GM19372 (cell line): ENCODE measurements around the gene SSBP1.
"Not testable (repeated sequence)": the region's sequence is repeated elsewhere in the genome, so short reads cannot be mapped to it uniquely, and the experiment has no call there.

Experiments used
- ATAC-seq: cut with Tn5 transposase; IDR thresholded peaks from one replicate; pipeline ENCODE4 v1.9.1; 2021; ENCODE audit warnings: mild to moderate bottlenecking, low read depth, moderate library complexity; ENCODE audit not compliant: unreplicated experiment

Gene SSBP1

GRCh38 chr7:141737836-141738591 is at the start of gene SSBP1:
Gene SSBP1 (plus strand): TSS chr7:141738358. CDS start chr7:141739167, 809 bp downstream.
- peak; percentile 80 for ATAC-seq

- ATAC-seq: not testable (repeated sequence)
Observed at GRCh38 chr7:141689072-141689825, 48.9 kb upstream of the SSBP1 start.

- ATAC-seq: no peak
Observed at GRCh38 chr7:141691540-141691939, 46.6 kb upstream of the SSBP1 start.

GRCh38 chr7:141691961-141692360 is 46.2 kb upstream of the SSBP1 start:
- ATAC-seq: no peak

GRCh38 chr7:141693082-141693481 is 45.1 kb upstream of the SSBP1 start:
- ATAC-seq: no peak

- ATAC-seq: no peak
Observed at GRCh38 chr7:141695803-141696289, 42.3 kb upstream of the SSBP1 start.

- no peak for ATAC-seq
Observed at GRCh38 chr7:141696348-141696747, 41.8 kb upstream of the SSBP1 start.

- no peak for ATAC-seq
Observed at GRCh38 chr7:141697211-141697871, 40.8 kb upstream of the SSBP1 start.

GRCh38 chr7:141698247-141699015 is 39.7 kb upstream of the SSBP1 start:
- ATAC-seq: no peak

- ATAC-seq: no peak
Observed at GRCh38 chr7:141699860-141700259, 38.3 kb upstream of the SSBP1 start.

GRCh38 chr7:141700296-141700847 is 37.8 kb upstream of the SSBP1 start:
- ATAC-seq: no peak

- no peak for ATAC-seq
Observed at GRCh38 chr7:141700848-141701371, 37.2 kb upstream of the SSBP1 start.

GRCh38 chr7:141701489-141702046 is 36.6 kb upstream of the SSBP1 start:
- ATAC-seq: peak; percentile 75

GRCh38 chr7:141702047-141702567 is 36.1 kb upstream of the SSBP1 start, which contains the start of gene DENND11:
Gene DENND11 (minus strand): TSS chr7:141702166. CDS start chr7:141702153, 13 bp downstream.
- peak; percentile 71 for ATAC-seq

- ATAC-seq: no peak
Observed at GRCh38 chr7:141702892-141703291, 35.3 kb upstream of the SSBP1 start.

- ATAC-seq: no peak
Observed at GRCh38 chr7:141704112-141704511, 34.0 kb upstream of the SSBP1 start.

GRCh38 chr7:141704741-141705140 is 33.4 kb upstream of the SSBP1 start:
- ATAC-seq: no peak

- no peak for ATAC-seq
Observed at GRCh38 chr7:141706239-141707064, 31.7 kb upstream of the SSBP1 start.
